Fibroblast of mammary gland (primary cell): ENCODE results near the gene RAB28.
A peak's percentile ranks its signal among the peaks of the same experiment; 100 is the strongest.

Experiments used
- DNase-seq: peaks from one replicate; pipeline ENCODE4 v3.0.0-alpha.2; 2010; ENCODE audit warnings: low read depth
- H3K4me3 ChIP-seq: 2 replicates; pipeline ENCODE4 v1.5.1; 2011; ENCODE audit warnings: low read depth, mild to moderate bottlenecking, low read length, moderate library complexity; ENCODE audit not compliant: control insufficient read depth
- TF ChIP-seq, protein P1 (sequence below): conservative IDR thresholded peaks from 2 replicates; pipeline ENCODE4 v1.5.1; 2011; ENCODE audit warnings: low read depth, low read length, inconsistent platforms; ENCODE audit not compliant: control insufficient read depth, insufficient read depth

RAB28 gene

DNA sequence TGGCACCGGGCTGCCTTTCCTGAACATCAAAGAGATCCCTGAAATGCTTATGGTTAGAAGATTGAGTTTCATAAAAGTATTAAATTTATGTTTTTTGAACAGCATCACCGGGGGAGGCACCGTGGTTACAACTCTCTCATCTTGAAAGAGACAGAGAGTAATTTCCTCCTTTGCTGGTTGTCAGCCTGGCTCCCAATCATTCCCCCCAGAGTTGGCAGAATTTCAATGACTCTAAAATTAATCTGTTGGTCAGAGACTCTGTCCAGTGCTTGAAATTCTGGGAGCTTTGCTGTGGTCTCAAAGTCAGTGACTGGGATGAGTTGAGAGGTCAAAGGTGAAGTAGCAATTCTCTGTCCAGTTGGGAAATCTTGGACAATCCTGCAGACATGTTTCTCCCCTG lies 135.9 kb downstream of the RAB28 start:
- H3K4me3 ChIP-seq = no peak overlapping the region
- TF ChIP-seq, protein P1, sequence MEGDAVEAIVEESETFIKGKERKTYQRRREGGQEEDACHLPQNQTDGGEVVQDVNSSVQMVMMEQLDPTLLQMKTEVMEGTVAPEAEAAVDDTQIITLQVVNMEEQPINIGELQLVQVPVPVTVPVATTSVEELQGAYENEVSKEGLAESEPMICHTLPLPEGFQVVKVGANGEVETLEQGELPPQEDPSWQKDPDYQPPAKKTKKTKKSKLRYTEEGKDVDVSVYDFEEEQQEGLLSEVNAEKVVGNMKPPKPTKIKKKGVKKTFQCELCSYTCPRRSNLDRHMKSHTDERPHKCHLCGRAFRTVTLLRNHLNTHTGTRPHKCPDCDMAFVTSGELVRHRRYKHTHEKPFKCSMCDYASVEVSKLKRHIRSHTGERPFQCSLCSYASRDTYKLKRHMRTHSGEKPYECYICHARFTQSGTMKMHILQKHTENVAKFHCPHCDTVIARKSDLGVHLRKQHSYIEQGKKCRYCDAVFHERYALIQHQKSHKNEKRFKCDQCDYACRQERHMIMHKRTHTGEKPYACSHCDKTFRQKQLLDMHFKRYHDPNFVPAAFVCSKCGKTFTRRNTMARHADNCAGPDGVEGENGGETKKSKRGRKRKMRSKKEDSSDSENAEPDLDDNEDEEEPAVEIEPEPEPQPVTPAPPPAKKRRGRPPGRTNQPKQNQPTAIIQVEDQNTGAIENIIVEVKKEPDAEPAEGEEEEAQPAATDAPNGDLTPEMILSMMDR = no peak
- no peak for DNase-seq

DNA sequence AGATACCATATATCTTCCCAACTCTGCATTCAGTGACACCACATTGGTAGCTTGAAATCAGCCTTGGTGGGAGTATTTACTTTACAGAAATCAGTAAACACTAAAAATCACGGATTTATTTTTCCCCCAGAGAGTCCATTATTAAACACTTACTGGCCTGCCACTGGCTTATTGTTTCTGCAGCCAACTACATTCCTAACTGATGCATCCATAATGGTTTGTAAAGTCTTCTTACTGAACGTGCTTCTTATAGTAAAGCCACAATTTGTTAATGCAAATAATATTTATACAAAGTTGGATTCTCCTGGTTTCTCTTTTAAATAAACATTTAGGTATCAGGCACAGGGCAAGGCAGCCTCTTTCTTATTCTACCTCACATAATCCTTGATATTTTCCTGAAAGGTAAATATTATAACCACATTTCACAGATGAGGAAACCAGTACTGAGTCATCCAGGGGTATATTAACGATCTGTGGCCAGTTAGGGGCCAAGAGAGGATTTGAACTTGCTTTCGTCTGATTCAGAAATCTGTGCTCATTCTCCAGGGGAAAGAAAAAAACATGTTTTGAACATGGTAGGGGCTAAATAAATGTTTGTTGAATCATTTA lies 136.5 kb downstream of the RAB28 start:
- DNase-seq = no peak
- H3K4me3 ChIP-seq = no peak overlapping the region
- TF ChIP-seq, protein P1 = no peak

DNA sequence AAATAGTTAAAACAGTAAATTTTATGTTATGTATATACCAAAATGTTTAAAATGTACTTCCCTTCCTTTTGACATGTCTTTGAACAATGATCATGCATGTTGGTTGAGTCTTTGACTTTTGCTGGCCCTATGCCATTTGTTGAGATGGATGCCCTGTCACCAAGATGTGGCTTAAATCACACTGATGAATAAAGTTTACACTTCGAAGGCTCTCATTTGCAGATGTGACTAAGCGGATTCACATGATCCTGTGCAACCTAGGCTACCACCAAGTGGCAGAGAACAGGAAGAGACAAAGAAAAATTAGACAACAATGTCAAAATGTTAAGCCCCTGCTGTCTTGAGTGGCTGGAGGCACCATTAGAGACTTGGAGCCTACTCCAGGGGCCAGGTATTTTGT lies 139.9 kb downstream of the RAB28 start:
- no peak for DNase-seq
- H3K4me3 ChIP-seq = no peak overlapping the region
- TF ChIP-seq, protein P1 = no peak

DNA sequence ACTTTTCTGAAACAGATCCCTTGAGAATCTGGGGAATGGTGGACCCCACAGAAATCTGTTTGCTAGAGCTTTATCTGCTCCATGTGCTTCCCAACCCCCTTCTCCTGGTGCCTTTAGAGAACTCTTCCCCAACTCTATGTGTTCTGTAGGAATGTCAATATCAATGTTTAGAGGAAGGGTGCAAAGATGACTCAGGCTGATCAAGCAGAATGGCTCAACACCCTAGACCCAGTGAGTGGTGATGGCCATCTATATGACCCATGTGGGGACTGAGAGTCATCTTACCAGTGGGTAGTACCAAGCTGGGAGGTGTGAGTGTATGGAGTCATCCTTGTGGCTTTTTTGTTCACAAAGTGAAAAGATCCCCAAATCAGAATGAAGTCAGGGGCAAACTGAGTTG lies 143.5 kb downstream of the RAB28 start:
- TF ChIP-seq, protein P1 = no peak
- H3K4me3 ChIP-seq = no peak overlapping the region
- no peak for DNase-seq

DNA sequence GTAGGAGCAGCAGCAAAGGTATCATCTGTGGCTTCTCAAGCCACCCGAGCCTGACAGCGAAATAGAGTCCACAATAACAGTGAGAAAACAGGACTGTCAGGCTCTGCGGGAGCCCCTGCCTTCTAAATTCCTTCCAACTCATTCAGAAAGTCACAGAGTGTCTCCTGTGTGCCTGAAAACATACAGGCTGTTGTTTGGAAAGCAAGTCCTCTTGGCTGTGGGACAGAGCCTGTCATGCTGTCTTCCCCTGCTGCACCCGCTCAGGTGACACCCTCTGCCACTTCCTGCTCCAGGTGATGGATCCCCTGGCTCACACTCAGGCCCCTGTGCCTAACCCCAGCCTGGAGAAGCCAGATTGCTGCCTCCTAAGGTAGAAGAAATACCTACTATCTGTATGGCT lies 152.3 kb downstream of the RAB28 start:
- TF ChIP-seq, protein P1 = no peak
- no peak for DNase-seq
- H3K4me3 ChIP-seq = no peak overlapping the region

DNA sequence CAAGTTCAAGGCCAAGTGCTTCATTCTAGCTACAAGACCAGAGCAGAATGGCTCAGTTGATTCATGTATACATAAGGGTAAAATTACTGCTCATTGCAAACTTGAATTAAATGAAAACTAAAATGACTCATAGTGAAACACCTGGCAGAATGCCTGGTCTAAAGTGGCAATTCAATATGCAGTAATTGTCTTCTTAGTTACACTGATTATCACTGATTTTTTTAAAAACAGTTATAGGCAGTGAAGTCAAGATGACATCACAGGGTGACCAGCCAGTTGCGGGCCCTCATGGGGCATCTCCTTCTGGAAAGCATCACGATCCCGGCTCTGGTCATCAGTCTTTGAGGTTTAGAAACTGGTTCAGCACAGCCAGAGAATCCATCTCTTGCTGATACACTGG lies 154.2 kb downstream of the RAB28 start:
- peak; percentile 83 for DNase-seq
- TF ChIP-seq, protein P1 = no peak
- H3K4me3 ChIP-seq = no peak overlapping the region
